K562 (cell line): Measurements from ENCODE around the gene KIF24. TPM values are rescaled to one million over a fixed set of nuclear protein-coding genes. Genes with fewer than 3 reads are reported as not detected.
"Not testable (repeated sequence)": the region's sequence is repeated elsewhere in the genome, so short reads cannot be mapped to it uniquely, and the experiment has no call there.

ENCODE experiments used
- ATAC-seq: fragments of 200-7000 bp; cut with Tn5 transposase; 3 replicates; pipeline ENCODE4 v1.9.1; 2020; ENCODE audit warnings: moderate library complexity
- BruUV-seq: library from RNA; stranded (reverse); fragments of 400-500 nt; replicated peaks from 2 replicates; lab custom pipeline; 2021; lab: Mats Ljungman, UMichigan
- CTCF ChIA-PET: fragments of 300-600 bp; formaldehyde crosslinking; extraction: SDS; loops from one replicate; lab custom pipeline; 2021; ENCODE audit warnings: low intra/inter-chr PET ratio; lab: Yijun Ruan, JAX
- POLR2A ChIA-PET: fragments of 300-600, 350-650 bp; sonication (Branson Sonifier 250); formaldehyde crosslinking; extraction: SDS; loops from one replicate; lab custom pipeline; 2021; ENCODE audit warnings: antibody characterized with exemption, inconsistent platforms; lab: Yijun Ruan, JAX
- DNase-seq, 4 experiments: peaks; one replicate each; pipeline versions ENCODE4 v3.0.0 to v3.0.0-alpha.2; 2011 to 2018; ENCODE audit warnings: low spot score in 3 of 4, mixed read lengths in 3 of 4; ENCODE audit errors: extremely low read depth in 1 of 4
- FAIRE-seq: peaks from 2 replicates; lab custom pipeline; 2011; peaks lifted over from hg19 to GRCh38; lab: Jason Lieb, UNC
- H2AFZ ChIP-seq: 2 replicates; pipeline ENCODE4 v1.6.0; 2011; ENCODE audit warnings: low read depth, low read length, control low read depth, inconsistent platforms
- H3K27ac ChIP-seq: fragments of 200-600 bp; 3 replicates; pipeline ENCODE4 v1.8.0; 2011; ENCODE audit warnings: low read depth, mild to moderate bottlenecking, control low read depth, inconsistent platforms, low read length, moderate library complexity, mixed read lengths; ENCODE audit errors: extremely low read depth
- H3K27me3 ChIP-seq, 2 experiments: fragments of 300-600 bp in 1 of 2; 2 replicates in 1 of 2; 3 replicates in 1 of 2; pipeline versions ENCODE4 v1.6.0 to v1.8.0; 2011; ENCODE audit warnings: inconsistent platforms in 2 of 2, low read length in 2 of 2, mild to moderate bottlenecking in 1 of 2, mixed read lengths in 1 of 2, moderate library complexity in 1 of 2; ENCODE audit not compliant: control insufficient read depth in 2 of 2, insufficient read depth in 2 of 2
- H3K36me3 ChIP-seq: fragments of 300-600 bp; 3 replicates; pipeline ENCODE4 v1.8.0; 2011; ENCODE audit warnings: mild to moderate bottlenecking, low read length, inconsistent platforms; ENCODE audit not compliant: control insufficient read depth, insufficient read depth
- H3K4me1 ChIP-seq, 2 experiments: fragments of 200-600 bp in 1 of 2; replicated peaks in 1 of 2; 2 replicates in 1 of 2; 3 replicates in 1 of 2; pipeline versions ENCODE4 v1.5.1 to v1.8.0; 2011; ENCODE audit warnings: inconsistent platforms in 2 of 2, low read length in 2 of 2, mild to moderate bottlenecking in 1 of 2, mixed read lengths in 1 of 2, moderate library complexity in 1 of 2; ENCODE audit not compliant: control insufficient read depth in 2 of 2, insufficient read depth in 2 of 2
- H3K4me2 ChIP-seq: 2 replicates; pipeline ENCODE4 v1.6.1; 2011; ENCODE audit warnings: low read length, control low read depth, inconsistent platforms, mixed read lengths; ENCODE audit not compliant: insufficient read depth
- H3K4me3 ChIP-seq: fragments of 200-600 bp; sonication (generic), shearing (Covaris generic); 2 replicates; pipeline ENCODE4 v1.5.1; 2016; ENCODE audit warnings: control low read depth, inconsistent platforms
- H3K79me2 ChIP-seq: fragments of 200-600 bp; 3 replicates; pipeline ENCODE4 v1.8.0; 2011; ENCODE audit warnings: low read length, inconsistent platforms; ENCODE audit not compliant: control insufficient read depth, insufficient read depth
- H3K9ac ChIP-seq, 2 experiments: 2 replicates each; pipeline versions ENCODE4 v1.6.0 to v1.6.1; 2011; ENCODE audit warnings: low read depth in 2 of 2, low read length in 2 of 2, control low read depth in 1 of 2, inconsistent platforms in 1 of 2, mild to moderate bottlenecking in 1 of 2, mixed read lengths in 1 of 2; ENCODE audit not compliant: insufficient read depth in 1 of 2
- H3K9me1 ChIP-seq: one replicate; pipeline ENCODE4 v1.6.0; 2011; ENCODE audit warnings: inconsistent platforms, mild to moderate bottlenecking, low read length, moderate library complexity; ENCODE audit not compliant: control insufficient read depth, insufficient read depth
- H3K9me3 ChIP-seq: replicated peaks from 2 replicates; pipeline ENCODE4 v1.5.1; 2011; ENCODE audit warnings: low read depth, low read length, inconsistent platforms; ENCODE audit not compliant: control insufficient read depth, insufficient read depth
- H4K20me1 ChIP-seq: replicated peaks from 2 replicates; pipeline ENCODE4 v1.6.1; 2011; ENCODE audit warnings: low read length, inconsistent platforms, mixed read lengths; ENCODE audit not compliant: control insufficient read depth, insufficient read depth
- IRF2 ChIP-seq: sonication (generic); formaldehyde crosslinking; IDR thresholded peaks from 2 replicates; pipeline ENCODE4 v1.8.1; 2022; ENCODE audit warnings: mild to moderate bottlenecking, missing genetic modification reagents
- ZBTB49 ChIP-seq: sonication (generic); formaldehyde crosslinking; IDR thresholded peaks from 2 replicates; pipeline ENCODE4 v1.8.0; 2022; ENCODE audit warnings: missing genetic modification reagents, mild to moderate bottlenecking, borderline replicate concordance
- ZNF274 ChIP-seq: IDR thresholded peaks from 2 replicates; pipeline ENCODE4 v1.6.1; 2011; ENCODE audit warnings: low read depth, mild to moderate bottlenecking, low read length, moderate library complexity, borderline replicate concordance
- ZNF395 ChIP-seq: fragments of 200-800 bp; sonication (Bioruptor generic); IDR thresholded peaks from 2 replicates; pipeline ENCODE4 v1.6.1; 2017; ENCODE audit warnings: missing genetic modification characterization, missing compliant biosample characterization
- ZNF512 ChIP-seq: IDR thresholded peaks from 2 replicates; pipeline ENCODE4 v1.6.1; 2016; ENCODE audit warnings: missing genetic modification characterization, missing compliant biosample characterization
- WGBS: fragments of 100-300 bp; shearing (Covaris generic); methylation state at CpG from one replicate; pipeline ENCODE4 v1.1.6; 2016; ENCODE audit warnings: low coverage, mixed read lengths; ENCODE audit not compliant: insufficient coverage; ENCODE audit errors: missing lambda C conversion rate; 5-methylcytosine and 5-hydroxymethylcytosine counted together
- in situ Hi-C: fragments of 300-500 bp; cut with MboI; formaldehyde crosslinking; loops from 4 replicates; pipeline ENCODE4 v1.15.0; 2018; ENCODE audit warnings: inconsistent platforms, mixed read lengths
- intact Hi-C: fragments of 100-400 bp; cut with micrococcal nuclease; formaldehyde crosslinking; loops from 2 replicates; pipeline ENCODE4 v1.14.2; 2022
- polyA plus RNA-seq, 8 experiments: library from polyadenylated mRNA; depleted of rRNA in 4 of 8; stranded (reverse) in 5 of 8; unstranded in 3 of 8; fragments of >200 nt; fragmentation: Nextera tagmentation in 2 of 8; fragmentation: Illumina TruSeq in 1 of 8; extraction: Ambion mirVana in 2 of 8; extraction: Trizol in 1 of 8; gene quantifications; 2 replicates each; pipeline versions ENCODE4 v1.2.1 to v1.2.3, GENCODE V29; 2011 to 2014; ENCODE audit warnings: inconsistent platforms in 1 of 8, missing spikeins in 1 of 8
- total RNA-seq, 7 experiments: library from RNA; depleted of rRNA in 6 of 7; stranded (reverse); fragments of >200 nt in 6 of 7; fragmentation: Illumina TruSeq in 2 of 7; extraction: Trizol in 2 of 7; gene quantifications; 2 replicates each; pipeline versions ENCODE4 v1.2.1 to v1.2.3, GENCODE V29; 2011 to 2021; ENCODE audit warnings: low replicate concordance in 1 of 7

Gene KIF24
- total and polyA plus RNA-seq, 9 of the 15 experiments (the other 6 are each of a cell fraction or from before 2014, with no cell fraction given): 0.63 to 5.8 (median 4.4) TPM

- TF ChIP-seq ZNF512 (tag): no peak
- no peak for TF ChIP-seq ZBTB49 (CRISPR knock-in tag)
- TF ChIP-seq ZNF274: no peak
- TF ChIP-seq ZNF395 (CRISPR knock-in tag): no peak
- TF ChIP-seq IRF2 (CRISPR knock-in tag): no peak
These were observed 18.9 kb downstream of the KIF24 start (continued) for GRCh38 chr9:34310215-34310614.

GRCh38 chr9:34308316-34308715, 20.8 kb downstream of the KIF24 start:
- DNase-seq, intact Hi-C loops, H3K27me3 ChIP-seq, FAIRE-seq, H3K27ac ChIP-seq, CTCF ChIA-PET, H3K4me1 ChIP-seq, H3K4me2 ChIP-seq, H3K4me3 ChIP-seq, H3K79me2 ChIP-seq, ATAC-seq, BruUV-seq, in situ Hi-C loops, H3K9me3 ChIP-seq, H2AFZ ChIP-seq, H3K9ac ChIP-seq, H3K9me1 ChIP-seq, H4K20me1 ChIP-seq, H3K36me3 ChIP-seq: not testable (repeated sequence)
- WGBS: 79% methylated on average over 2 of the region's 3 CpGs
- POLR2A ChIA-PET: interaction anchor here (0.6 to 1.5 kb wide), 2 partner anchors 9 to 1535 kb away, joined by 4 to 5 read pairs; no protein-coding TSS in a partner anchor

- H3K9ac ChIP-seq, H3K4me3 ChIP-seq, H2AFZ ChIP-seq, DNase-seq, H4K20me1 ChIP-seq, POLR2A ChIA-PET, H3K79me2 ChIP-seq, H3K36me3 ChIP-seq, H3K4me2 ChIP-seq, H3K9me1 ChIP-seq, BruUV-seq, H3K27me3 ChIP-seq, H3K4me1 ChIP-seq, in situ Hi-C loops, H3K9me3 ChIP-seq, FAIRE-seq, ATAC-seq, intact Hi-C loops, CTCF ChIA-PET, H3K27ac ChIP-seq: not testable (repeated sequence)
- WGBS: 50% methylated on average over 7 of the region's 7 CpGs
These were observed 28.0 kb downstream of the KIF24 start for GRCh38 chr9:34301064-34301463.
